ENCODE data around the gene OBSL1.

OBSL1 gene

GRCh38 chr2:219548990-219549389, 22.3 kb downstream of the OBSL1 start:
- DNase-seq = no peak

- no peak for DNase-seq
These were observed 23.7 kb downstream of the OBSL1 start for GRCh38 chr2:219547621-219548020.

- no peak for DNase-seq
These were observed 25.4 kb downstream of the OBSL1 start for GRCh38 chr2:219545943-219546352.

GRCh38 chr2:219545295-219545942, 25.9 kb downstream of the OBSL1 start:
- no peak for DNase-seq

- no peak for DNase-seq
These were observed 26.8 kb downstream of the OBSL1 start for GRCh38 chr2:219544567-219544966.

- DNase-seq = peak; percentile 93
These were observed 27.6 kb downstream of the OBSL1 start, which contains the start of the genes CHPF and TMEM198 for GRCh38 chr2:219543596-219544358. Gene CHPF (minus strand): TSS chr2:219543809. CDS start chr2:219543538, 271 bp downstream. Gene TMEM198 (plus strand): TSS chr2:219544028. CDS start chr2:219544728, 700 bp downstream.

GRCh38 chr2:219542931-219543595, 28.3 kb downstream of the OBSL1 start:
- no peak for DNase-seq

GRCh38 chr2:219541611-219542180, 29.6 kb downstream of the OBSL1 start:
- peak; percentile 80 for DNase-seq

- no peak for DNase-seq
These were observed 30.4 kb downstream of the OBSL1 start for GRCh38 chr2:219540784-219541504.

- DNase-seq = no peak
These were observed 31.2 kb downstream of the OBSL1 start for GRCh38 chr2:219539926-219540678.

GRCh38 chr2:219538956-219539788, 32.2 kb downstream of the OBSL1 start:
- no peak for DNase-seq

GRCh38 chr2:219538504-219538951, 32.8 kb downstream of the OBSL1 start:
- DNase-seq = no peak

- no peak for DNase-seq
These were observed 33.5 kb downstream of the OBSL1 start for GRCh38 chr2:219537657-219538488.

- DNase-seq = no peak
These were observed 34.4 kb downstream of the OBSL1 start for GRCh38 chr2:219536967-219537366.

GRCh38 chr2:219536425-219536824, 34.9 kb downstream of the OBSL1 start:
- DNase-seq = no peak

- no peak for DNase-seq
These were observed 37.2 kb downstream of the OBSL1 start for GRCh38 chr2:219533930-219534661.

- no peak for DNase-seq
These were observed 39.0 kb downstream of the OBSL1 start for GRCh38 chr2:219532378-219532649.

- DNase-seq = no peak
These were observed 39.5 kb downstream of the OBSL1 start for GRCh38 chr2:219531639-219532377.
